ENCODE data around the gene METTL1. TPM values are rescaled to one million over a fixed set of nuclear protein-coding genes. Genes with fewer than 3 reads are reported as not detected.

Gene METTL1
- total and polyA plus RNA-seq, 2 experiments from 2014 or later = 18.9 to 39.5 TPM

DNA sequence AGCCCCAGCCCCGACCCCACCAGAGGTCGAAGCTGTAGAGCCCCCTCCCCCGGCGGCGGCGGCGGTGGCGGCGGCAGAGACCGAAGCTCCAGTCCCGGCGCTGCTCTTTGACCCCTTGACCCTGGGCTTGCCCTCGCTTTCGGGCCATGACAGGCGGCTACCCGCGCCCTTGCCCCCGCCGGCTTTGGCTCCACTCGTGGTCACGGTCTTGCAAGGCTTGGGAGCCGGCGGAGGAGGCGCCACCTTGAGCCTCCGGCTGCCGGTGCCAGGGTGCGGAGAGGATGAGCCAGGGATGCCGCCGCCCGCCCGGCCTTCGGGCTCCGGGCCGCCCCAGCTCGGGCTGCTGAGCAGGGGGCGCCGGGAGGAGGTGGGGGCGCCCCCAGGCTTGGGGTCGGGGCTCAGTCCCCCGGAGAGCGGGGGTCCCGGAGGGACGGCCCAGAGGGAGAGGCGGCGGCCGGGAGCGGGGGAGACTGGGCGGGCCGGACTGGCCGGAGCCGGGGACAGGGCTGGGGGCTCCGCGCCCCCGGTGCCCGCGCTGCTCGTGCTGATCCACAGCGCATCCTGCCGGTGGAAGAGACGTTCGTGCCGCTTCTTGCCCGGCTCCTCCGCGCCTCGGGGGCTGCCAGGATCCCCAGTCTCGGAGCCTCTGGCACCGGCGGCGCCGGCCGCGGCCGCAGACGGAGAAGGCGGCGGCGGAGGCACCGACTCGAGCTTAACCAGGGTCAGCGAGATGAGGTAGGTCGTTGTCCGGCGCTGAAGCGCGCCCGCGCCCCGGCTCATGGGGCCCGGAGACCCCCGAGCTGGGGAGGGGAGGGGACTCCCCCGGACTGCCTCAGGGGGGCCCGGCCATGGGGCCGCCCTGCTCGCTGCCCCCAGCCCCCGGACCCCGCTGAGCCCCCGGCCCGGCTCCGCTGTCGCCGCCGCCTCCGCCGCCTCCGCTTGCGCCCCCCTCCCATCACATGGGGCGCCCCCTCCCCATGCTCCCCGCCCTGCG is 34.1 kb downstream of the METTL1 start (continued):
- peak; percentile 94 for TF ChIP-seq EZH2 (IDR thresholded peaks at IDR 0.05; ENCODE audit: low read depth, unreplicated experiment)
- TF ChIP-seq ZNF331 (CRISPR knock-in tag; IDR thresholded peaks at IDR 0.05; ENCODE audit: low read depth) = no peak
- no peak for TF ChIP-seq POLR2AphosphoS5 (IDR thresholded peaks at IDR 0.05; ENCODE audit: low read depth)
- no peak for TF ChIP-seq ZNF114 (CRISPR knock-in tag; IDR thresholded peaks at IDR 0.05)
- TF ChIP-seq, protein P1, sequence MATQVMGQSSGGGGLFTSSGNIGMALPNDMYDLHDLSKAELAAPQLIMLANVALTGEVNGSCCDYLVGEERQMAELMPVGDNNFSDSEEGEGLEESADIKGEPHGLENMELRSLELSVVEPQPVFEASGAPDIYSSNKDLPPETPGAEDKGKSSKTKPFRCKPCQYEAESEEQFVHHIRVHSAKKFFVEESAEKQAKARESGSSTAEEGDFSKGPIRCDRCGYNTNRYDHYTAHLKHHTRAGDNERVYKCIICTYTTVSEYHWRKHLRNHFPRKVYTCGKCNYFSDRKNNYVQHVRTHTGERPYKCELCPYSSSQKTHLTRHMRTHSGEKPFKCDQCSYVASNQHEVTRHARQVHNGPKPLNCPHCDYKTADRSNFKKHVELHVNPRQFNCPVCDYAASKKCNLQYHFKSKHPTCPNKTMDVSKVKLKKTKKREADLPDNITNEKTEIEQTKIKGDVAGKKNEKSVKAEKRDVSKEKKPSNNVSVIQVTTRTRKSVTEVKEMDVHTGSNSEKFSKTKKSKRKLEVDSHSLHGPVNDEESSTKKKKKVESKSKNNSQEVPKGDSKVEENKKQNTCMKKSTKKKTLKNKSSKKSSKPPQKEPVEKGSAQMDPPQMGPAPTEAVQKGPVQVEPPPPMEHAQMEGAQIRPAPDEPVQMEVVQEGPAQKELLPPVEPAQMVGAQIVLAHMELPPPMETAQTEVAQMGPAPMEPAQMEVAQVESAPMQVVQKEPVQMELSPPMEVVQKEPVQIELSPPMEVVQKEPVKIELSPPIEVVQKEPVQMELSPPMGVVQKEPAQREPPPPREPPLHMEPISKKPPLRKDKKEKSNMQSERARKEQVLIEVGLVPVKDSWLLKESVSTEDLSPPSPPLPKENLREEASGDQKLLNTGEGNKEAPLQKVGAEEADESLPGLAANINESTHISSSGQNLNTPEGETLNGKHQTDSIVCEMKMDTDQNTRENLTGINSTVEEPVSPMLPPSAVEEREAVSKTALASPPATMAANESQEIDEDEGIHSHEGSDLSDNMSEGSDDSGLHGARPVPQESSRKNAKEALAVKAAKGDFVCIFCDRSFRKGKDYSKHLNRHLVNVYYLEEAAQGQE (IDR thresholded peaks at IDR 0.05; ENCODE audit: unreplicated experiment) = no peak
- TF ChIP-seq NANOG (IDR thresholded peaks at IDR 0.05; ENCODE audit: borderline replicate concordance) = no peak
- no peak for TF ChIP-seq CREB1 (CRISPR knock-in tag; IDR thresholded peaks at IDR 0.05; ENCODE audit: low read depth)

DNA sequence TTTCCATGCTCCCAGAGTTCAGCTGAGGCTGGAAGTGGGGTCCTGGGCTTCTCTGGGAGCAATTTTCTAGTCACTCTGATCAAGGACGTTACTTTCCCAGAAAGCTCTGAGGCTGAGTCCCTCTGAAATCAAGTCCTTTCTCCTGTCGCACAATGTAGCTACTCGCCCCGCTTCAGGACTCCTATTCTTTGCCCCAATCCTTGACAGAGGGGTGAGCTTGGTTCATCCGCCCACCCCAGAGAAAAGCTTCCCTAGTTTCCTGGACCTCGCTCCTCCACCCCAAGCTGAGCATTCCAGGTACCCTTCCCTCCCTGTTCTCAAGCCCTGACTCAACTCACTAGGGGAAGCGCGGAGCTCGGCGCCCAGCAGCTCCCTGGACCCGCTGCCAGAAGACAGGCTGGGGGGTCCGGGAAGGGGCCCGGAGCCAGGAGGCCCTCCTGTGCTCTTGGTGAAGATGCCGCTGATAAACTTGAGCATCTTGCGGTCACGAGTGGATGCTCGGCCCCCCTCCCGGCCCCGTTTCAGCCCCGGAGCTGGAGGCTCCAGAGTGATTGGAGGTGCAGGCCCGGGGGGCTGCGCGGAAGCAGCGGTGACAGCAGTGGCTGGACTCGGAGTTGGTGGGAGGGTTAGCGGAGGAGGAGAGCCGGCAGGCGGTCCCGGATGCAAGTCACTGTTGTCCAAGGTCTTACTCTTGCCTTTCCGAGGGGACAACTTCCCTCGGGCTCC is 35.0 kb downstream of the METTL1 start:
- peaks cover 90% of the 10 kb centered on the region for H3K27me3 Mint-ChIP-seq (ENCODE audit: insufficient read depth, low read depth, poor library complexity)
- peaks cover 19% of the 10 kb centered on the region for H3K4me1 ChIP-seq (ENCODE audit: insufficient read depth)
- DNase-seq (ENCODE audit: low spot score) = peak; percentile 46

More for the DNA sequence above, 35.0 kb downstream of the METTL1 start:
- no peaks in the 10 kb centered on the region for H3K36me3 ChIP-seq (ENCODE audit: insufficient read depth)
- peaks cover 10% of the 10 kb centered on the region for H3F3A ChIP-seq (replicated peaks; ENCODE audit: low read depth)
- H3K4me3 Mint-ChIP-seq = peak overlapping the region; percentile 79
- peak overlapping the region; percentile 91 for H3K4me2 ChIP-seq
- no peaks in the 10 kb centered on the region for H3K79me2 ChIP-seq (replicated peaks; ENCODE audit: insufficient read depth)
- H3K4me3 ChIP-seq = peak overlapping the region; percentile 62
- TF ChIP-seq EZH2phosphoT487 (IDR thresholded peaks at IDR 0.05; ENCODE audit: unreplicated experiment) = no peak
- peak; percentile 63 for TF ChIP-seq EZH2 (IDR thresholded peaks at IDR 0.05; ENCODE audit: low read depth, unreplicated experiment)
- TF ChIP-seq, protein P2, sequence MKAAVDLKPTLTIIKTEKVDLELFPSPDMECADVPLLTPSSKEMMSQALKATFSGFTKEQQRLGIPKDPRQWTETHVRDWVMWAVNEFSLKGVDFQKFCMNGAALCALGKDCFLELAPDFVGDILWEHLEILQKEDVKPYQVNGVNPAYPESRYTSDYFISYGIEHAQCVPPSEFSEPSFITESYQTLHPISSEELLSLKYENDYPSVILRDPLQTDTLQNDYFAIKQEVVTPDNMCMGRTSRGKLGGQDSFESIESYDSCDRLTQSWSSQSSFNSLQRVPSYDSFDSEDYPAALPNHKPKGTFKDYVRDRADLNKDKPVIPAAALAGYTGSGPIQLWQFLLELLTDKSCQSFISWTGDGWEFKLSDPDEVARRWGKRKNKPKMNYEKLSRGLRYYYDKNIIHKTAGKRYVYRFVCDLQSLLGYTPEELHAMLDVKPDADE (IDR thresholded peaks at IDR 0.05) = no peak
- TF ChIP-seq ZNF331 (CRISPR knock-in tag; IDR thresholded peaks at IDR 0.05; ENCODE audit: low read depth) = no peak
- no peak for TF ChIP-seq NANOG (IDR thresholded peaks at IDR 0.05; ENCODE audit: borderline replicate concordance)
- TF ChIP-seq JUNB (IDR thresholded peaks at IDR 0.05; ENCODE audit: unreplicated experiment) = no peak
- TF ChIP-seq, protein P3, sequence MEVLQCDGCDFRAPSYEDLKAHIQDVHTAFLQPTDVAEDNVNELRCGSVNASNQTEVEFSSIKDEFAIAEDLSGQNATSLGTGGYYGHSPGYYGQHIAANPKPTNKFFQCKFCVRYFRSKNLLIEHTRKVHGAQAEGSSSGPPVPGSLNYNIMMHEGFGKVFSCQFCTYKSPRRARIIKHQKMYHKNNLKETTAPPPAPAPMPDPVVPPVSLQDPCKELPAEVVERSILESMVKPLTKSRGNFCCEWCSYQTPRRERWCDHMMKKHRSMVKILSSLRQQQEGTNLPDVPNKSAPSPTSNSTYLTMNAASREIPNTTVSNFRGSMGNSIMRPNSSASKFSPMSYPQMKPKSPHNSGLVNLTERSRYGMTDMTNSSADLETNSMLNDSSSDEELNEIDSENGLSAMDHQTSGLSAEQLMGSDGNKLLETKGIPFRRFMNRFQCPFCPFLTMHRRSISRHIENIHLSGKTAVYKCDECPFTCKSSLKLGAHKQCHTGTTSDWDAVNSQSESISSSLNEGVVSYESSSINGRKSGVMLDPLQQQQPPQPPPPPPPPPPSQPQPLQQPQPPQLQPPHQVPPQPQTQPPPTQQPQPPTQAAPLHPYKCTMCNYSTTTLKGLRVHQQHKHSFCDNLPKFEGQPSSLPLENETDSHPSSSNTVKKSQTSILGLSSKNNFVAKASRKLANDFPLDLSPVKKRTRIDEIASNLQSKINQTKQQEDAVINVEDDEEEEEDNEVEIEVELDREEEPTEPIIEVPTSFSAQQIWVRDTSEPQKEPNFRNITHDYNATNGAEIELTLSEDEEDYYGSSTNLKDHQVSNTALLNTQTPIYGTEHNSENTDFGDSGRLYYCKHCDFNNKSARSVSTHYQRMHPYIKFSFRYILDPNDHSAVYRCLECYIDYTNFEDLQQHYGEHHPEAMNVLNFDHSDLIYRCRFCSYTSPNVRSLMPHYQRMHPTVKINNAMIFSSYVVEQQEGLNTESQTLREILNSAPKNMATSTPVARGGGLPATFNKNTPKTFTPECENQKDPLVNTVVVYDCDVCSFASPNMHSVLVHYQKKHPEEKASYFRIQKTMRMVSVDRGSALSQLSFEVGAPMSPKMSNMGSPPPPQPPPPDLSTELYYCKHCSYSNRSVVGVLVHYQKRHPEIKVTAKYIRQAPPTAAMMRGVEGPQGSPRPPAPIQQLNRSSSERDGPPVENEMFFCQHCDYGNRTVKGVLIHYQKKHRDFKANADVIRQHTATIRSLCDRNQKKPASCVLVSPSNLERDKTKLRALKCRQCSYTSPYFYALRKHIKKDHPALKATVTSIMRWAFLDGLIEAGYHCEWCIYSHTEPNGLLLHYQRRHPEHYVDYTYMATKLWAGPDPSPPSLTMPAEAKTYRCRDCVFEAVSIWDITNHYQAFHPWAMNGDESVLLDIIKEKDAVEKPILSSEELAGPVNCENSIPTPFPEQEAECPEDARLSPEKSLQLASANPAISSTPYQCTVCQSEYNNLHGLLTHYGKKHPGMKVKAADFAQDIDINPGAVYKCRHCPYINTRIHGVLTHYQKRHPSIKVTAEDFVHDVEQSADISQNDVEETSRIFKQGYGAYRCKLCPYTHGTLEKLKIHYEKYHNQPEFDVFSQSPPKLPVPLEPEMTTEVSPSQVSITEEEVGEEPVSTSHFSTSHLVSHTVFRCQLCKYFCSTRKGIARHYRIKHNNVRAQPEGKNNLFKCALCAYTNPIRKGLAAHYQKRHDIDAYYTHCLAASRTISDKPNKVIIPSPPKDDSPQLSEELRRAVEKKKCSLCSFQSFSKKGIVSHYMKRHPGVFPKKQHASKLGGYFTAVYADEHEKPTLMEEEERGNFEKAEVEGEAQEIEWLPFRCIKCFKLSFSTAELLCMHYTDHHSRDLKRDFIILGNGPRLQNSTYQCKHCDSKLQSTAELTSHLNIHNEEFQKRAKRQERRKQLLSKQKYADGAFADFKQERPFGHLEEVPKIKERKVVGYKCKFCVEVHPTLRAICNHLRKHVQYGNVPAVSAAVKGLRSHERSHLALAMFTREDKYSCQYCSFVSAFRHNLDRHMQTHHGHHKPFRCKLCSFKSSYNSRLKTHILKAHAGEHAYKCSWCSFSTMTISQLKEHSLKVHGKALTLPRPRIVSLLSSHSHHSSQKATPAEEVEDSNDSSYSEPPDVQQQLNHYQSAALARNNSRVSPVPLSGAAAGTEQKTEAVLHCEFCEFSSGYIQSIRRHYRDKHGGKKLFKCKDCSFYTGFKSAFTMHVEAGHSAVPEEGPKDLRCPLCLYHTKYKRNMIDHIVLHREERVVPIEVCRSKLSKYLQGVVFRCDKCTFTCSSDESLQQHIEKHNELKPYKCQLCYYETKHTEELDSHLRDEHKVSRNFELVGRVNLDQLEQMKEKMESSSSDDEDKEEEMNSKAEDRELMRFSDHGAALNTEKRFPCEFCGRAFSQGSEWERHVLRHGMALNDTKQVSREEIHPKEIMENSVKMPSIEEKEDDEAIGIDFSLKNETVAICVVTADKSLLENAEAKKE (CRISPR knock-in tag; IDR thresholded peaks at IDR 0.05) = no peak
- TF ChIP-seq ZNF114 (CRISPR knock-in tag; IDR thresholded peaks at IDR 0.05) = no peak
- no peak for TF ChIP-seq POLR2AphosphoS5 (IDR thresholded peaks at IDR 0.05; ENCODE audit: low read depth)
- H3K27ac Mint-ChIP-seq = no peak overlapping the region
- H3K9me2 ChIP-seq (ENCODE audit: insufficient read depth) = no peaks in the 10 kb centered on the region
- peaks cover 2% of the 10 kb centered on the region for H3K9me3 Mint-ChIP-seq
- H4K20me1 ChIP-seq (replicated peaks; ENCODE audit: insufficient read depth) = no peaks in the 10 kb centered on the region
- no peak overlapping the region for H3K27ac ChIP-seq (ENCODE audit: low read depth)
- H3K27me3 ChIP-seq (ENCODE audit: insufficient read depth) = peaks cover 100% of the 10 kb centered on the region
- H3K36me3 Mint-ChIP-seq (ENCODE audit: low read depth) = no peaks in the 10 kb centered on the region; the same call in 2 of the 3 replicates
- no peak overlapping the region for H2AFZ ChIP-seq
- peaks cover 32% of the 10 kb centered on the region for H3K4me1 Mint-ChIP-seq
- peak; percentile 4 for ATAC-seq
